Measurements from ENCODE around the gene DCST2. TPM values are rescaled to one million over a fixed set of nuclear protein-coding genes. Genes with fewer than 3 reads are reported as not detected.

The DCST2 gene
- polyA plus RNA-seq, 1 of the 3 experiments (the other 2 are of a cell fraction) = 0.76 TPM

DNA sequence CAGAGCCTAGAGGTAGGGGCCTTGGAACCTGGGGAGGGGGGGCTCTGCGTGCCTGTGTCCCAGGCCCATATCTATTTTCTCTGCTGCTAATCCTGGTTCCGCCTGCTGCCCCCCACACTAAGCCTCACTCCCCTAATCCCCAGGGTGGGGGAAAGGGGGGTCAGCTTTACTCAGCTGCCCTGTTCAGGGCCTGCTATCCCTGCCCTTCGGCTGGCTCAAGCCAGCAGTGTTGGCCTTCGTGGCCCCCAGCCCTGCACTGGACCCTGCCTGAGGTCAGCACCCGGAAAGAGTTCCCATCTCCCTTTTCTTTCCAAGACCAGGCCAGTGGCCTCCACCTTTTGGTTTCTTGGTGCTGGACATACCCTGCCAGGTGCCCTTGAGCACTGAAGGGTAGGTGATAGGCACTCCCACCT is 22.6 kb downstream of the DCST2 start:
- H3K4me1 ChIP-seq (ENCODE audit: control insufficient read depth in 1 of 2, insufficient read depth in 2 of 2, low read depth in 1 of 2, low read length in 1 of 2) = peaks cover 0 to 12% of the 10 kb centered on the region in 2 experiments; a peak in 1 of 4 replicates
- CTCF ChIA-PET = interaction anchor here (0.8 to 9.3 kb wide), 6 partner anchors 10 to 163 kb away, joined by 3 to 149 read pairs (median 4); partner anchors contain the start of genes ADAM15, PYGO2 and ZBTB7B
- WGBS (ENCODE audit: low lambda C conversion rate) = 100% methylated on average over 4 of the region's 5 CpGs
- H3K9ac ChIP-seq = no peak overlapping the region
- H3F3A ChIP-seq (replicated peaks; ENCODE audit: insufficient read depth) = no peaks in the 10 kb centered on the region
- H4K20me1 ChIP-seq (ENCODE audit: insufficient read depth) = peaks cover 3% of the 10 kb centered on the region; the same call in 1 of the 2 replicates
- H3K4me2 ChIP-seq = no peak overlapping the region
- H3K9me2 ChIP-seq = no peaks in the 10 kb centered on the region
- H3K27me3 ChIP-seq (ENCODE audit: insufficient read depth) = no peaks in the 10 kb centered on the region
- no peak overlapping the region for H3K4me3 ChIP-seq (ENCODE audit: low read depth in 2 of 2, low read length in 1 of 2)
- peaks cover 5% of the 10 kb centered on the region for H3K79me2 ChIP-seq (ENCODE audit: insufficient read depth)
- H3K9me3 ChIP-seq = no peaks in the 10 kb centered on the region
- no peak for DNase-seq
- H3K27ac ChIP-seq (ENCODE audit: low read depth in 2 of 2, low read length in 1 of 2) = no peak overlapping the region
- peaks cover 0 to 17% of the 10 kb centered on the region in 2 experiments for H3K36me3 ChIP-seq (replicated peaks in 1 of 2; ENCODE audit: control insufficient read depth in 1 of 2, insufficient read depth in 2 of 2, low read length in 1 of 2)
- no peak for TF ChIP-seq RAD21 (IDR thresholded peaks at IDR 0.05; ENCODE audit: low read length)
- TF ChIP-seq PBX3 (IDR thresholded peaks at IDR 0.05) = no peak
- no peak for TF ChIP-seq SIN3A (IDR thresholded peaks at IDR 0.05; ENCODE audit: borderline replicate concordance, low read depth, low read length)
- TF ChIP-seq MEF2A (IDR thresholded peaks at IDR 0.05; ENCODE audit: borderline replicate concordance, low read depth) = no peak
- TF ChIP-seq, protein P1, sequence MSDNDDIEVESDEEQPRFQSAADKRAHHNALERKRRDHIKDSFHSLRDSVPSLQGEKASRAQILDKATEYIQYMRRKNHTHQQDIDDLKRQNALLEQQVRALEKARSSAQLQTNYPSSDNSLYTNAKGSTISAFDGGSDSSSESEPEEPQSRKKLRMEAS (IDR thresholded peaks at IDR 0.05; ENCODE audit: low read depth) = no peak
- TF ChIP-seq GABPA (IDR thresholded peaks at IDR 0.05; ENCODE audit: low read depth) = no peak
- POLR2A ChIA-PET = interaction anchor here (1.4 kb wide), 1 partner anchor 11 kb away, joined by 4 read pairs; no protein-coding TSS in a partner anchor
- H2AFZ ChIP-seq (ENCODE audit: low read depth) = no peak overlapping the region

- H2AFZ ChIP-seq (ENCODE audit: low read depth) = no peak overlapping the region
- no peaks in the 10 kb centered on the region for H3K27me3 ChIP-seq (ENCODE audit: insufficient read depth)
- POLR2A ChIA-PET = interaction anchor here (1.4 kb wide), 1 partner anchor 12 kb away, joined by 4 read pairs; no protein-coding TSS in a partner anchor
- CTCF ChIA-PET = interaction anchor here (0.8 to 9.3 kb wide), 7 partner anchors 10 to 164 kb away, joined by 3 to 149 read pairs (median 4); partner anchors contain the start of genes ADAM15, PYGO2 and ZBTB7B
- peaks cover 6% of the 10 kb centered on the region for H3K79me2 ChIP-seq (ENCODE audit: insufficient read depth)
- WGBS (ENCODE audit: low lambda C conversion rate) = 85% methylated on average over 11 of the region's 11 CpGs
- H3K9me3 ChIP-seq = no peaks in the 10 kb centered on the region
- H4K20me1 ChIP-seq (ENCODE audit: insufficient read depth) = peaks cover 3% of the 10 kb centered on the region; the same call in 1 of the 2 replicates
- no peak overlapping the region for H3K9ac ChIP-seq
- H3K9me2 ChIP-seq = no peaks in the 10 kb centered on the region
- DNase-seq = no peak
- TF ChIP-seq RCOR1 (IDR thresholded peaks at IDR 0.05; ENCODE audit: low read length) (no peak), GATA2 (CRISPR knock-in tag; IDR thresholded peaks at IDR 0.05) (no peak), PBX3 (IDR thresholded peaks at IDR 0.05) (no peak), JUND (IDR thresholded peaks at IDR 0.05) (no peak), SIN3A (IDR thresholded peaks at IDR 0.05; ENCODE audit: borderline replicate concordance, low read depth, low read length) (no peak), NRF1 (IDR thresholded peaks at IDR 0.05; ENCODE audit: low read depth, low read length) (no peak), FOXM1 (IDR thresholded peaks at IDR 0.05; ENCODE audit: low read depth) (no peak), EZH2phosphoT487 (IDR thresholded peaks at IDR 0.05; ENCODE audit: borderline replicate concordance, low read depth) (no peak), TCF12 (IDR thresholded peaks at IDR 0.05) (no peak), RXRA (IDR thresholded peaks at IDR 0.05; ENCODE audit: borderline replicate concordance, low read depth) (no peak), IRF3 (IDR thresholded peaks at IDR 0.05; ENCODE audit: low read depth, low read length) (no peak), MXI1 (IDR thresholded peaks at IDR 0.05; ENCODE audit: low read depth, low read length) (no peak), RFX5 (IDR thresholded peaks at IDR 0.05; ENCODE audit: low read length) (no peak), GABPA (IDR thresholded peaks at IDR 0.05; ENCODE audit: low read depth) (no peak), EP300 (IDR thresholded peaks at IDR 0.05; ENCODE audit: borderline replicate concordance in 1 of 2, low read depth in 1 of 2, low read length in 1 of 2) (no peak), ELF1 (IDR thresholded peaks at IDR 0.05) (no peak), USF1 (IDR thresholded peaks at IDR 0.05; ENCODE audit: borderline replicate concordance, low read depth) (no peak), TAF1 (IDR thresholded peaks at IDR 0.05; ENCODE audit: borderline replicate concordance, low read depth, low read length) (no peak)
- TF ChIP-seq, protein P1 (IDR thresholded peaks at IDR 0.05; ENCODE audit: low read depth) = no peak
- H3F3A ChIP-seq (replicated peaks; ENCODE audit: insufficient read depth) = no peaks in the 10 kb centered on the region
- H3K4me3 ChIP-seq (ENCODE audit: low read depth in 2 of 2, low read length in 1 of 2) = no peak overlapping the region
- H3K4me2 ChIP-seq = no peak overlapping the region
- peaks cover 0 to 14% of the 10 kb centered on the region in 2 experiments; a peak in 2 of 4 replicates for H3K4me1 ChIP-seq (ENCODE audit: control insufficient read depth in 1 of 2, insufficient read depth in 2 of 2, low read depth in 1 of 2, low read length in 1 of 2)
- H3K36me3 ChIP-seq (replicated peaks in 1 of 2; ENCODE audit: control insufficient read depth in 1 of 2, insufficient read depth in 2 of 2, low read length in 1 of 2) = peaks cover 0 to 18% of the 10 kb centered on the region in 2 experiments
- no peak overlapping the region for H3K27ac ChIP-seq (ENCODE audit: low read depth in 2 of 2, low read length in 1 of 2)
Observed at GRCh38 chr1:155010211-155010918, 23.2 kb downstream of the DCST2 start.
